HepG2 (cell line): ENCODE results near the gene HERC6.

ENCODE experiments used
- RBAK ChIP-seq: sonication (generic); formaldehyde crosslinking; IDR thresholded peaks from 2 replicates; pipeline ENCODE4 v1.5.1; 2020; ENCODE audit warnings: mild to moderate bottlenecking, missing genetic modification reagents
- ZNF20 ChIP-seq: sonication (generic); formaldehyde crosslinking; IDR thresholded peaks from 2 replicates; pipeline ENCODE4 v1.4.0; 2020; ENCODE audit warnings: mild to moderate bottlenecking, moderate library complexity, missing genetic modification reagents
- ZNF446 ChIP-seq: sonication (generic); formaldehyde crosslinking; IDR thresholded peaks from 2 replicates; pipeline ENCODE4 v1.5.0; 2020; ENCODE audit warnings: mild to moderate bottlenecking, missing genetic modification reagents
- TF ChIP-seq, protein P1 (sequence below): sonication (generic); formaldehyde crosslinking; IDR thresholded peaks from 2 replicates; pipeline ENCODE4 v1.4.0; 2020; ENCODE audit warnings: missing genetic modification reagents
- TF ChIP-seq, protein P2 (sequence below), 2 experiments: IDR thresholded peaks; 2 replicates each; pipeline ENCODE4 v1.6.1; 2011 to 2012; ENCODE audit warnings: low read length in 2 of 2, borderline replicate concordance in 1 of 2, low read depth in 1 of 2, mild to moderate bottlenecking in 1 of 2, moderate library complexity in 1 of 2

DNA sequence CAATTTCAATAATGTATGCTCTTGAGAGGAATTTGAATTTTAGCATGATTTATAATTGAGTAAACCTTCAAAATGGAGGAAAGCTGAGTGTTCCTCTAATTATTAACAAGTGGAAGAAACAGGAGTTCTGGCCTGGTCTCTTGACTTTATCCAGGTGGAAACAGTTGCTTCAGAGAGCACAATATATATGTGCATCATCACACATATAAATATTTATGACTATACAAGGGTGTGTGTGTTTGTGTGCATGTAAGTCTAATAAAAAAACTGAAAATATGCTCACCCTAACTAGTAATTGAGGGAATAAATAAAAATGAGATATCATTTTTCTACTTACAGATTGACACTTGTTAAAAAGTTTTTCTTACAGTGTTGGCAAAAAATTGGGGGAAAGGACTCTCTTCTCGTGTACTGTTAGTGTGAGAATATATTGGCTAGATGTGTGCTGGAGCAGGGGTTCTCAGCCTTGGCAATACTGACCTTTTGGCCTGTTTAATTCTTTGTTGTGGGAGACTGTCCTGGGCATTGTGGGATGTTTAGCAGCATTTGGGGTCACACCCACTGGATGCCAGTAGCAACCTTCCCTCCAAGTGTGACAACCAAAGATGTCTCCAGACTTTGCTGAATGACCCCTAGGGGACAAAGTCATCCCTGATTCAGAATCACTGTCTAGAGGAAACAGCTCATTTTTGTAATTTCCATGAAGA is 57.5 kb downstream of the HERC6 start:
- TF ChIP-seq ZNF20 (CRISPR knock-in tag) (no peak), ZNF446 (CRISPR knock-in tag) (no peak), RBAK (CRISPR knock-in tag) (no peak)
- TF ChIP-seq, protein P1, sequence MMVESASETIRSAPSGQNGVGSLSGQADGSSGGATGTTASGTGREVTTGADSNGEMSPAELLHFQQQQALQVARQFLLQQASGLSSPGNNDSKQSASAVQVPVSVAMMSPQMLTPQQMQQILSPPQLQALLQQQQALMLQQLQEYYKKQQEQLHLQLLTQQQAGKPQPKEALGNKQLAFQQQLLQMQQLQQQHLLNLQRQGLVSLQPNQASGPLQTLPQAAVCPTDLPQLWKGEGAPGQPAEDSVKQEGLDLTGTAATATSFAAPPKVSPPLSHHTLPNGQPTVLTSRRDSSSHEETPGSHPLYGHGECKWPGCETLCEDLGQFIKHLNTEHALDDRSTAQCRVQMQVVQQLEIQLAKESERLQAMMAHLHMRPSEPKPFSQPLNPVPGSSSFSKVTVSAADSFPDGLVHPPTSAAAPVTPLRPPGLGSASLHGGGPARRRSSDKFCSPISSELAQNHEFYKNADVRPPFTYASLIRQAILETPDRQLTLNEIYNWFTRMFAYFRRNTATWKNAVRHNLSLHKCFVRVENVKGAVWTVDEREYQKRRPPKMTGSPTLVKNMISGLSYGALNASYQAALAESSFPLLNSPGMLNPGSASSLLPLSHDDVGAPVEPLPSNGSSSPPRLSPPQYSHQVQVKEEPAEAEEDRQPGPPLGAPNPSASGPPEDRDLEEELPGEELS (CRISPR knock-in tag): no peak
- TF ChIP-seq, protein P2, sequence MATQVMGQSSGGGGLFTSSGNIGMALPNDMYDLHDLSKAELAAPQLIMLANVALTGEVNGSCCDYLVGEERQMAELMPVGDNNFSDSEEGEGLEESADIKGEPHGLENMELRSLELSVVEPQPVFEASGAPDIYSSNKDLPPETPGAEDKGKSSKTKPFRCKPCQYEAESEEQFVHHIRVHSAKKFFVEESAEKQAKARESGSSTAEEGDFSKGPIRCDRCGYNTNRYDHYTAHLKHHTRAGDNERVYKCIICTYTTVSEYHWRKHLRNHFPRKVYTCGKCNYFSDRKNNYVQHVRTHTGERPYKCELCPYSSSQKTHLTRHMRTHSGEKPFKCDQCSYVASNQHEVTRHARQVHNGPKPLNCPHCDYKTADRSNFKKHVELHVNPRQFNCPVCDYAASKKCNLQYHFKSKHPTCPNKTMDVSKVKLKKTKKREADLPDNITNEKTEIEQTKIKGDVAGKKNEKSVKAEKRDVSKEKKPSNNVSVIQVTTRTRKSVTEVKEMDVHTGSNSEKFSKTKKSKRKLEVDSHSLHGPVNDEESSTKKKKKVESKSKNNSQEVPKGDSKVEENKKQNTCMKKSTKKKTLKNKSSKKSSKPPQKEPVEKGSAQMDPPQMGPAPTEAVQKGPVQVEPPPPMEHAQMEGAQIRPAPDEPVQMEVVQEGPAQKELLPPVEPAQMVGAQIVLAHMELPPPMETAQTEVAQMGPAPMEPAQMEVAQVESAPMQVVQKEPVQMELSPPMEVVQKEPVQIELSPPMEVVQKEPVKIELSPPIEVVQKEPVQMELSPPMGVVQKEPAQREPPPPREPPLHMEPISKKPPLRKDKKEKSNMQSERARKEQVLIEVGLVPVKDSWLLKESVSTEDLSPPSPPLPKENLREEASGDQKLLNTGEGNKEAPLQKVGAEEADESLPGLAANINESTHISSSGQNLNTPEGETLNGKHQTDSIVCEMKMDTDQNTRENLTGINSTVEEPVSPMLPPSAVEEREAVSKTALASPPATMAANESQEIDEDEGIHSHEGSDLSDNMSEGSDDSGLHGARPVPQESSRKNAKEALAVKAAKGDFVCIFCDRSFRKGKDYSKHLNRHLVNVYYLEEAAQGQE (IDR thresholded peaks at IDR 0.05; ENCODE audit: borderline replicate concordance in 1 of 2, low read depth in 1 of 2, low read length in 2 of 2): no peak
